ENCODE data around the gene SDK1.

GRCh38 chr7:4162884-4163564, 862.0 kb downstream of the SDK1 start:
- TF ChIP-seq, protein P1, sequence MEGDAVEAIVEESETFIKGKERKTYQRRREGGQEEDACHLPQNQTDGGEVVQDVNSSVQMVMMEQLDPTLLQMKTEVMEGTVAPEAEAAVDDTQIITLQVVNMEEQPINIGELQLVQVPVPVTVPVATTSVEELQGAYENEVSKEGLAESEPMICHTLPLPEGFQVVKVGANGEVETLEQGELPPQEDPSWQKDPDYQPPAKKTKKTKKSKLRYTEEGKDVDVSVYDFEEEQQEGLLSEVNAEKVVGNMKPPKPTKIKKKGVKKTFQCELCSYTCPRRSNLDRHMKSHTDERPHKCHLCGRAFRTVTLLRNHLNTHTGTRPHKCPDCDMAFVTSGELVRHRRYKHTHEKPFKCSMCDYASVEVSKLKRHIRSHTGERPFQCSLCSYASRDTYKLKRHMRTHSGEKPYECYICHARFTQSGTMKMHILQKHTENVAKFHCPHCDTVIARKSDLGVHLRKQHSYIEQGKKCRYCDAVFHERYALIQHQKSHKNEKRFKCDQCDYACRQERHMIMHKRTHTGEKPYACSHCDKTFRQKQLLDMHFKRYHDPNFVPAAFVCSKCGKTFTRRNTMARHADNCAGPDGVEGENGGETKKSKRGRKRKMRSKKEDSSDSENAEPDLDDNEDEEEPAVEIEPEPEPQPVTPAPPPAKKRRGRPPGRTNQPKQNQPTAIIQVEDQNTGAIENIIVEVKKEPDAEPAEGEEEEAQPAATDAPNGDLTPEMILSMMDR (conservative IDR thresholded peaks at IDR 0.05; ENCODE audit: low read depth in 2 of 2) = no peak
- no peak for TF ChIP-seq EZH2 (IDR thresholded peaks at IDR 0.05; ENCODE audit: low read depth, unreplicated experiment)
- TF ChIP-seq ZNF331 (CRISPR knock-in tag; IDR thresholded peaks at IDR 0.05; ENCODE audit: low read depth) = no peak
- TF ChIP-seq REST (IDR thresholded peaks at IDR 0.05; ENCODE audit: unreplicated experiment) = no peak
- TF ChIP-seq CREB1 (CRISPR knock-in tag; IDR thresholded peaks at IDR 0.05; ENCODE audit: low read depth) = no peak
- no peak for TF ChIP-seq POLR2AphosphoS5 (IDR thresholded peaks at IDR 0.05; ENCODE audit: low read depth)
- TF ChIP-seq JUNB (IDR thresholded peaks at IDR 0.05; ENCODE audit: unreplicated experiment) = no peak
- TF ChIP-seq EZH2phosphoT487 (IDR thresholded peaks at IDR 0.05; ENCODE audit: unreplicated experiment) = no peak
- TF ChIP-seq ETS1 (IDR thresholded peaks at IDR 0.05) = no peak
- no peak for TF ChIP-seq ZNF114 (CRISPR knock-in tag; IDR thresholded peaks at IDR 0.05)
- TF ChIP-seq, protein P2, sequence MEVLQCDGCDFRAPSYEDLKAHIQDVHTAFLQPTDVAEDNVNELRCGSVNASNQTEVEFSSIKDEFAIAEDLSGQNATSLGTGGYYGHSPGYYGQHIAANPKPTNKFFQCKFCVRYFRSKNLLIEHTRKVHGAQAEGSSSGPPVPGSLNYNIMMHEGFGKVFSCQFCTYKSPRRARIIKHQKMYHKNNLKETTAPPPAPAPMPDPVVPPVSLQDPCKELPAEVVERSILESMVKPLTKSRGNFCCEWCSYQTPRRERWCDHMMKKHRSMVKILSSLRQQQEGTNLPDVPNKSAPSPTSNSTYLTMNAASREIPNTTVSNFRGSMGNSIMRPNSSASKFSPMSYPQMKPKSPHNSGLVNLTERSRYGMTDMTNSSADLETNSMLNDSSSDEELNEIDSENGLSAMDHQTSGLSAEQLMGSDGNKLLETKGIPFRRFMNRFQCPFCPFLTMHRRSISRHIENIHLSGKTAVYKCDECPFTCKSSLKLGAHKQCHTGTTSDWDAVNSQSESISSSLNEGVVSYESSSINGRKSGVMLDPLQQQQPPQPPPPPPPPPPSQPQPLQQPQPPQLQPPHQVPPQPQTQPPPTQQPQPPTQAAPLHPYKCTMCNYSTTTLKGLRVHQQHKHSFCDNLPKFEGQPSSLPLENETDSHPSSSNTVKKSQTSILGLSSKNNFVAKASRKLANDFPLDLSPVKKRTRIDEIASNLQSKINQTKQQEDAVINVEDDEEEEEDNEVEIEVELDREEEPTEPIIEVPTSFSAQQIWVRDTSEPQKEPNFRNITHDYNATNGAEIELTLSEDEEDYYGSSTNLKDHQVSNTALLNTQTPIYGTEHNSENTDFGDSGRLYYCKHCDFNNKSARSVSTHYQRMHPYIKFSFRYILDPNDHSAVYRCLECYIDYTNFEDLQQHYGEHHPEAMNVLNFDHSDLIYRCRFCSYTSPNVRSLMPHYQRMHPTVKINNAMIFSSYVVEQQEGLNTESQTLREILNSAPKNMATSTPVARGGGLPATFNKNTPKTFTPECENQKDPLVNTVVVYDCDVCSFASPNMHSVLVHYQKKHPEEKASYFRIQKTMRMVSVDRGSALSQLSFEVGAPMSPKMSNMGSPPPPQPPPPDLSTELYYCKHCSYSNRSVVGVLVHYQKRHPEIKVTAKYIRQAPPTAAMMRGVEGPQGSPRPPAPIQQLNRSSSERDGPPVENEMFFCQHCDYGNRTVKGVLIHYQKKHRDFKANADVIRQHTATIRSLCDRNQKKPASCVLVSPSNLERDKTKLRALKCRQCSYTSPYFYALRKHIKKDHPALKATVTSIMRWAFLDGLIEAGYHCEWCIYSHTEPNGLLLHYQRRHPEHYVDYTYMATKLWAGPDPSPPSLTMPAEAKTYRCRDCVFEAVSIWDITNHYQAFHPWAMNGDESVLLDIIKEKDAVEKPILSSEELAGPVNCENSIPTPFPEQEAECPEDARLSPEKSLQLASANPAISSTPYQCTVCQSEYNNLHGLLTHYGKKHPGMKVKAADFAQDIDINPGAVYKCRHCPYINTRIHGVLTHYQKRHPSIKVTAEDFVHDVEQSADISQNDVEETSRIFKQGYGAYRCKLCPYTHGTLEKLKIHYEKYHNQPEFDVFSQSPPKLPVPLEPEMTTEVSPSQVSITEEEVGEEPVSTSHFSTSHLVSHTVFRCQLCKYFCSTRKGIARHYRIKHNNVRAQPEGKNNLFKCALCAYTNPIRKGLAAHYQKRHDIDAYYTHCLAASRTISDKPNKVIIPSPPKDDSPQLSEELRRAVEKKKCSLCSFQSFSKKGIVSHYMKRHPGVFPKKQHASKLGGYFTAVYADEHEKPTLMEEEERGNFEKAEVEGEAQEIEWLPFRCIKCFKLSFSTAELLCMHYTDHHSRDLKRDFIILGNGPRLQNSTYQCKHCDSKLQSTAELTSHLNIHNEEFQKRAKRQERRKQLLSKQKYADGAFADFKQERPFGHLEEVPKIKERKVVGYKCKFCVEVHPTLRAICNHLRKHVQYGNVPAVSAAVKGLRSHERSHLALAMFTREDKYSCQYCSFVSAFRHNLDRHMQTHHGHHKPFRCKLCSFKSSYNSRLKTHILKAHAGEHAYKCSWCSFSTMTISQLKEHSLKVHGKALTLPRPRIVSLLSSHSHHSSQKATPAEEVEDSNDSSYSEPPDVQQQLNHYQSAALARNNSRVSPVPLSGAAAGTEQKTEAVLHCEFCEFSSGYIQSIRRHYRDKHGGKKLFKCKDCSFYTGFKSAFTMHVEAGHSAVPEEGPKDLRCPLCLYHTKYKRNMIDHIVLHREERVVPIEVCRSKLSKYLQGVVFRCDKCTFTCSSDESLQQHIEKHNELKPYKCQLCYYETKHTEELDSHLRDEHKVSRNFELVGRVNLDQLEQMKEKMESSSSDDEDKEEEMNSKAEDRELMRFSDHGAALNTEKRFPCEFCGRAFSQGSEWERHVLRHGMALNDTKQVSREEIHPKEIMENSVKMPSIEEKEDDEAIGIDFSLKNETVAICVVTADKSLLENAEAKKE (CRISPR knock-in tag; IDR thresholded peaks at IDR 0.05) = no peak

Data from GM23338 (cell line).